GM19025 (cell line): ENCODE results near the gene ILKAP.

ENCODE experiments used
- ATAC-seq: cut with Tn5 transposase; IDR thresholded peaks from one replicate; pipeline ENCODE4 v1.9.1; 2021; ENCODE audit warnings: mild to moderate bottlenecking, low read depth, moderate library complexity; ENCODE audit not compliant: unreplicated experiment

ILKAP gene

GRCh38 chr2:238152771-238153688 is 50.5 kb downstream of the ILKAP start:
- no peak for ATAC-seq

GRCh38 chr2:238151628-238152235 is 51.8 kb downstream of the ILKAP start:
- ATAC-seq: no peak

GRCh38 chr2:238151205-238151604 is 52.3 kb downstream of the ILKAP start:
- ATAC-seq: no peak

GRCh38 chr2:238150686-238151085 is 52.8 kb downstream of the ILKAP start:
- ATAC-seq: no peak

GRCh38 chr2:238149841-238150572 is 53.5 kb downstream of the ILKAP start:
- ATAC-seq: no peak

GRCh38 chr2:238148981-238149380 is 54.5 kb downstream of the ILKAP start:
- ATAC-seq: no peak

GRCh38 chr2:238146884-238147544 is 56.5 kb downstream of the ILKAP start:
- ATAC-seq: no peak

GRCh38 chr2:238145851-238146250 is 57.6 kb downstream of the ILKAP start:
- ATAC-seq: no peak

GRCh38 chr2:238145046-238145445 is 58.4 kb downstream of the ILKAP start:
- ATAC-seq: no peak

GRCh38 chr2:238144262-238144661 is 59.2 kb downstream of the ILKAP start:
- no peak for ATAC-seq

GRCh38 chr2:238143239-238143951 is 60.1 kb downstream of the ILKAP start:
- ATAC-seq: no peak

- no peak for ATAC-seq
Measured at GRCh38 chr2:238142382-238143205, 60.9 kb downstream of the ILKAP start.

GRCh38 chr2:238141541-238142318 is 61.8 kb downstream of the ILKAP start:
- ATAC-seq: no peak

GRCh38 chr2:238140721-238141540 is 62.6 kb downstream of the ILKAP start:
- no peak for ATAC-seq

- no peak for ATAC-seq
Measured at GRCh38 chr2:238140040-238140439, 63.5 kb downstream of the ILKAP start.

- ATAC-seq: no peak
Measured at GRCh38 chr2:238139196-238140039, 64.1 kb downstream of the ILKAP start.
